SK-N-MC (cell line): ENCODE results near the gene BCL2L13.

Experiments
- DNase-seq: peaks from one replicate; pipeline ENCODE4 v3.0.0-alpha.2; 2011; ENCODE audit warnings: low read depth, low spot score
- H3K27ac ChIP-seq: fragments of 200-600 bp; sonication (generic); 2 replicates; pipeline ENCODE4 v1.5.1; 2016; ENCODE audit warnings: mixed run types
- H3K36me3 ChIP-seq: fragments of 200-600 bp; sonication (generic); 2 replicates; pipeline ENCODE4 v1.6.1; 2017; ENCODE audit warnings: antibody characterized with exemption, low read length, mixed read lengths; ENCODE audit not compliant: insufficient read depth
- H3K4me3 ChIP-seq: fragments of 200-600 bp; sonication (generic); 2 replicates; pipeline ENCODE4 v1.5.1; 2016
- H3K9ac ChIP-seq: fragments of 200-600 bp; sonication (generic); 2 replicates; pipeline ENCODE4 v1.8.0; 2017; ENCODE audit warnings: mixed run types, mixed read lengths; ENCODE audit not compliant: insufficient read length
- H3K9me3 ChIP-seq: fragments of 200-600 bp; sonication (generic); 2 replicates; pipeline ENCODE4 v1.6.1; 2017; ENCODE audit warnings: low read depth, mild to moderate bottlenecking, antibody characterized with exemption, low read length, moderate library complexity, mixed read lengths
- EZH2 ChIP-seq: fragments of 200-600 bp; sonication (generic); IDR thresholded peaks from one replicate; pipeline ENCODE4 v1.6.1; 2017; ENCODE audit warnings: antibody characterized with exemption
- FOXP2 ChIP-seq: optimal IDR thresholded peaks from 2 replicates; pipeline ENCODE3; 2011; ENCODE audit warnings: mild to moderate bottlenecking, moderate library complexity; ENCODE audit not compliant: insufficient read depth; ENCODE audit errors: extremely low read length, control extremely low read depth
- POLR2AphosphoS5 ChIP-seq: IDR thresholded peaks from 2 replicates; pipeline ENCODE4 v1.6.1; 2012; ENCODE audit warnings: mild to moderate bottlenecking, low read depth, low read length, borderline replicate concordance

BCL2L13 gene

DNA sequence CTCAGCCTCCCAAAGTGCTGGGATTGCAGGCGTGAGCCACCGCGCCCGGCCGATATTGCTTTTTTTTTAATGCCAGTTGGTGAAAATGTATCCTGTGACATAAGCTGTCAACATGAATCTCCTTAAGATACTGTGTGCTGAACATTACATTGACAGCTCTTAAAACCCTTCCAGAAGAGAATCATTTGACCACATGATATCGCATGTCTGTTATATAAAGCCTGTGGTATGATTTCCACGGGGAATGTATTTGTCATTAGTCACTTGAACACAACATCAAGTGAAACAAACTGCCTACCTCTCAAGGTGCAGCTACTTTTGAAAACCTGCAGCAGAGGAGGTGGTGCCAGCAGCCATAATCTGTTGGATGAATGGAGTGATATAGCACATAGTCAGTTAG, 67.0 kb downstream of the BCL2L13 start:
- no peak overlapping the region for H3K9ac ChIP-seq
- no peak overlapping the region for H3K27ac ChIP-seq
- H3K4me3 ChIP-seq: no peak overlapping the region
- peaks cover 9% of the 10 kb centered on the region for H3K36me3 ChIP-seq
- DNase-seq: no peak
- H3K9me3 ChIP-seq: no peaks in the 10 kb centered on the region
- TF ChIP-seq FOXP2 (no peak), EZH2 (no peak), POLR2AphosphoS5 (no peak)

DNA sequence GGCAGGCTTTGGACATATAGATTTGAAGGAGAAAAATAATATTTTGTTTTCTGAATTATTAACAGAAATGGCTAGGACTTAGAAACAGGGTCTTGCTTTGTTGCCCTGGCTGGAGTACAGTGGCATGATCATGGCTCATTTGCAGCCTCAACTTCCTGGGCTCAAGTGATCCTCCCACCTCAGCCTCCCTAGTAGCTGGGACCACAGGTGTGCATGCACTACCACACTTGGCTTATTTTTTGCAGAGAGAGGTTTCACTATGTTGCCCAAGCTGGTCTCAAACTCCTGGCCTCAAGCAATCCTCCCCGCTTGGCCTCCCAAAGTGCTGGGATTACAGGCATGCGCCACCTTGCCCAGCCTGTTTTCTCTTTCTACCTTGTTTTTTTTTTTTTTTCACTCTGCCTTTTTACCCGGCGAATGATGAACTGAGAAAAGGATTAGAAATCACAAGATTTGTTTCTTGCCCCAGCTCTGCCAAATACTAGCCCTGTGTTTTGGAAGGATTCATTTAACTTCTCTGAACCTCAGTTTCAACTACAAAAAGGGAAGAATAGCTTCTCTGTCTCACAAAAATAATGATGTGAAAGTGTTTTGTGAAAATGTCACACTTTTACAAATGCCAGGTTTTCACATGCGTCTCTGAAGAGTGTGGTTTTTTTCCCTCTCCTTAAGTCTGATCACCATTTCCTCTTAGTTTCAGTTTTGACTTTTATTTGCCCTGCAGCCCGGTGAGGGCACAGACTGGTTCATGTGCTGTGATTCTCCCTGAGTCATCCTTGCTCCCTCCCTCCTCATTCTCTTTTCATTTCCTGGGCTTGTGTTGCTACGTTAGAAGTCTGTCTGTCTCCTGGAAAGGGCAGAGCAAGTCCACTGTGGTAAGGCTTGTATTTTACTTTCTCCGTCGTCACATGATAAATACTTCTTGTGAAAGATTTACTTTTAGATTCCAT, 67.7 kb downstream of the BCL2L13 start:
- TF ChIP-seq EZH2: no peak
- no peak for TF ChIP-seq POLR2AphosphoS5
- TF ChIP-seq FOXP2: no peak
- Histone ChIP-seq H3K9me3 (no peaks in the 10 kb centered on the region), H3K4me3 (peak overlapping the region; percentile 63), H3K9ac (peak overlapping the region; percentile 65), H3K27ac (peak overlapping the region; percentile 65), H3K36me3 (peaks cover 9% of the 10 kb centered on the region)
- no peak for DNase-seq

DNA sequence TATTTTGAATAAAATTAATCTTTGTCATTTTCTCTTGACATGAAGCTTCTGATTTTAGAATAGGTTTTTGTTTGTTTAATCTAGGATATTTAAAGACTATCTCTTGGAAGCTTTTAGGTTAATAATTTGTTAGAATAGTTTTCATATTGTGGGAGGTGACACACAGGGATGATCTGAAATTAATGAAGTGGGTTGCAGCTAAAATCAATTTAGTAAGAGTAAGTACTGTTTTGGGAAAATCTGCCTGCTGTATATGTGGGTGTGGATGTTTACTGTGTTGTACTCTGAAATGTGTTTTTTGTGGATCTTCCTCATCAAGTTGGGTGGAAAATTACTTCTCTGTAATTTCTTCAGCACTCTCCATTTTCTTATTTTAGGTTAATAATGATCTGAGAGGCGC, 68.4 kb downstream of the BCL2L13 start:
- H3K4me3 ChIP-seq: peak overlapping the region; percentile 63
- TF ChIP-seq FOXP2 (no peak), POLR2AphosphoS5 (no peak), EZH2 (no peak)
- peaks cover 9% of the 10 kb centered on the region for H3K36me3 ChIP-seq
- peak overlapping the region; percentile 65 for H3K27ac ChIP-seq
- H3K9ac ChIP-seq: peak overlapping the region; percentile 65
- DNase-seq: no peak
- no peaks in the 10 kb centered on the region for H3K9me3 ChIP-seq

DNA sequence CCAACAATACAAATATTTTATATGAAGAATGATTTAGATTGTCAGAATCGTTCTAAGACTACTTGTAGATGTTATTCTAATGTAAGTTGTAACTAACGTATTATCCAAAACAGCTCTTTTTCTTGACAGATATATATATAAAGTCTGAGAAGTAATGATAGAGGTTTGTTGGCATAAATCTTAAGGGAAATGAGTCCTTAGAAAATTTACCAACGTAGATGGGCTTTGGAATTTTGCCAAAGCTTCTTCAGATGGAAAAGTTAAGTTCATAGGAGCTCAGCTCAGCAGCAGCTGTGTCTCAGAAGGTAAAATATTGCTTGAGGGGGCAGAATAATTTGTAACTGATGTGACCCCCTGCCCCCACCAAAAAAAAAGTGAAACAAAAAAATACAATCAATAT, 69.0 kb downstream of the BCL2L13 start:
- Histone ChIP-seq H3K36me3 (peaks cover 9% of the 10 kb centered on the region), H3K9ac (no peak overlapping the region), H3K27ac (peak overlapping the region; percentile 65; the same call in 1 of the 2 replicates), H3K9me3 (no peaks in the 10 kb centered on the region), H3K4me3 (peak overlapping the region; percentile 63)
- DNase-seq: no peak
- TF ChIP-seq FOXP2: no peak
- TF ChIP-seq EZH2: no peak
- no peak for TF ChIP-seq POLR2AphosphoS5

DNA sequence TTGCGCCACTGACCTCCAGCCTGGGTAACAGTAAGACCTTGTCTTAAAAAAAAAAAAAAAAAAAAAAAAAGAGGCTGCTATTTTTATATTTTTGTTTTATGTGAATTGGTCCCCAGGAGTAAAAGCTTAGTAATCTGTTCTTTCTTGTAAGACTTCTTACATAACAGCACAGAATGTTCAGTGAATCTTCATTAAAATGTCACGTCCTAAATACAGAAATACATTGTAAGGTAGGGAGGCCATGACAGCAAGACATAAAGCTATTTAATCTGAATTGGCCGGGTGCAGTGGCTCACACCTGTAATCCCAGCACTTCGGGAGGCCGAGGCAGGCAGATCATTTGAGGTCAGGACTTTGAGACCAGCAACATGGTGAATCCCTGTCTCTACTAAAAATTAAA, 71.5 kb downstream of the BCL2L13 start:
- Histone ChIP-seq H3K27ac (no peak overlapping the region), H3K4me3 (no peak overlapping the region), H3K9me3 (no peaks in the 10 kb centered on the region), H3K36me3 (peaks cover 3% of the 10 kb centered on the region; the same call in 1 of the 2 replicates), H3K9ac (no peak overlapping the region)
- TF ChIP-seq EZH2: no peak
- TF ChIP-seq FOXP2: no peak
- TF ChIP-seq POLR2AphosphoS5: no peak
- DNase-seq: no peak

DNA sequence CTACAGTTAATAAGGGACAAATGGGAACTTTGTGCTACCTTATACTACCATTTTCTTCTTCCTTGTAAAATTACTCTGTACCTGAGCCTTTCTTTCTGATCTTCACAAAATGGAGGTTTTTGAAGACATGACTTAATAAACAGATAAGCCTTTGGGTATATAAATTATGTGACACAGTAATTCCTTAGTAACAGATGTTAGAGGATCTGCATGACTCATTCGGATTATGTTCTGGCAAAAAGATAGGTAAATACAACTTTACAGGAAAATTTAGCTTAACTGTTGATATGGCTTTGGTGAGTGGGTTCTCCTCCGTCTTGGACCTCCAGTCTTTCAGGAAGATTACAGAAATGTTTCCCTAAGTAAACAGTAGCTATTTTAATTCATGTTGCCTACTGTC, 73.9 kb downstream of the BCL2L13 start:
- no peaks in the 10 kb centered on the region; the same call in 1 of the 2 replicates for H3K36me3 ChIP-seq
- H3K9me3 ChIP-seq: no peaks in the 10 kb centered on the region
- H3K9ac ChIP-seq: no peak overlapping the region
- TF ChIP-seq EZH2 (no peak), POLR2AphosphoS5 (no peak), FOXP2 (no peak)
- DNase-seq: no peak
- no peak overlapping the region for H3K4me3 ChIP-seq
- no peak overlapping the region for H3K27ac ChIP-seq

DNA sequence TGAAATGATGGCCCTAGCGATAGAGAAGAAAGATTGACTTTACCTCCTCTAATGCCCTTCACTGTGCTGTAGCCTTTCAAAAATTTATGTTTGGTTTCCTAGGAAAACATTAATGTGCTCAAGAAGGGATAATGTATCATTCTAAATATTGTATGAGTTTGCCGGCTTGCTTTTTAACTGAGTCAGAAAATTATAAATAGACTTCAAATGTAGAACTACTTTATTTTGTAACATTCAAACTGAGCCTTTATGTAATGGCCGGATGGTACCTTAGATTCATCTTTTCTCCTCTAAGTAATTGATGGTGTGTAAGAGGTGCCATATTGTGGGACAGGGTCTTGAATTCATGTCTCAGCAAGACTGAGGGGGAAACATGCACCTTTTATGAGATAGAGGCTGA, 78.0 kb downstream of the BCL2L13 start:
- TF ChIP-seq FOXP2 (no peak), EZH2 (no peak), POLR2AphosphoS5 (no peak)
- Histone ChIP-seq H3K9me3 (no peaks in the 10 kb centered on the region), H3K36me3 (no peaks in the 10 kb centered on the region), H3K4me3 (no peak overlapping the region), H3K9ac (no peak overlapping the region), H3K27ac (no peak overlapping the region)
- DNase-seq: no peak

DNA sequence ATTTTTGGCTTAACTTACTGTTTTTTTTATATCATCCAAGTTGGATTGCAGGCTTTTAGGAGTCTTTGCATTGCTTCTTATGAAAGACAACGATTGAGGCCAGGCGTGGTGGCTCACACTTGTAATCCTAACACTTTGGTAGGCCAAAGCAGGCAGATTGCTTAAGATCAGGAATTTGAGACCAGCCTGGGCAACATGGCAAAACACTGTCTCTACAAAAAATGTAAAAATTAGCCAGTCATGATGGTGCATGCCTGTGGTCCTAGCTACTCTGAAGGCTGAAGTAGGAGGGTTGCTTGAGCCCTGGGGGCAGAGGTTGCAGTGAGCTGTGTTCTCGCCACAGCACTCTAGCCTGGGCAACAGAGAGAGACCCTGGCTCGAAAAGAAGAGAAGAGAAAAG, 79.2 kb downstream of the BCL2L13 start:
- no peak for TF ChIP-seq EZH2
- no peak for TF ChIP-seq FOXP2
- TF ChIP-seq POLR2AphosphoS5: no peak
- no peaks in the 10 kb centered on the region for H3K36me3 ChIP-seq
- no peak overlapping the region for H3K9ac ChIP-seq
- H3K27ac ChIP-seq: no peak overlapping the region
- H3K4me3 ChIP-seq: no peak overlapping the region
- DNase-seq: no peak
- no peaks in the 10 kb centered on the region for H3K9me3 ChIP-seq
